ENCODE data around the gene REN. TPM values are rescaled to one million over a fixed set of nuclear protein-coding genes. Genes with fewer than 3 reads are reported as not detected.

The REN gene
- total RNA-seq, 1 donor from 2014 or later = not detected

- Histone ChIP-seq H3K4me1 (peaks cover 12% of the 10 kb centered on the region), H3K9me3 (replicated peaks) (no peaks in the 10 kb centered on the region), H3K36me3 (no peaks in the 10 kb centered on the region), H3K4me3 (peak overlapping the region; percentile 50), H3K27me3 (ENCODE audit: low read depth) (peaks cover 65% of the 10 kb centered on the region), H3K27ac (replicated peaks) (no peak overlapping the region)
- no peak for TF ChIP-seq CTCF (IDR thresholded peaks at IDR 0.05; ENCODE audit: borderline replicate concordance)
- intact Hi-C loops (cut with micrococcal nuclease) = no loop called here
- no peak for DNase-seq
These were observed 24.4 kb upstream of the REN start for GRCh38 chr1:204190212-204191211.

- Histone ChIP-seq H3K4me1 (peaks cover 12% of the 10 kb centered on the region), H3K4me3 (no peak overlapping the region), H3K36me3 (no peaks in the 10 kb centered on the region), H3K27ac (replicated peaks) (no peak overlapping the region), H3K9me3 (replicated peaks) (no peaks in the 10 kb centered on the region), H3K27me3 (ENCODE audit: low read depth) (peaks cover 66% of the 10 kb centered on the region)
- TF ChIP-seq CTCF (IDR thresholded peaks at IDR 0.05; ENCODE audit: borderline replicate concordance) = no peak
- intact Hi-C loops (cut with micrococcal nuclease) = no loop called here
- no peak for DNase-seq
These were observed 23.0 kb upstream of the REN start for GRCh38 chr1:204188959-204189639.

- no peaks in the 10 kb centered on the region for H3K9me3 ChIP-seq (replicated peaks)
- no peak for TF ChIP-seq CTCF (IDR thresholded peaks at IDR 0.05; ENCODE audit: borderline replicate concordance)
- no peak overlapping the region for H3K27ac ChIP-seq (replicated peaks)
- H3K27me3 ChIP-seq (ENCODE audit: low read depth) = peaks cover 54% of the 10 kb centered on the region
- H3K4me1 ChIP-seq = peaks cover 12% of the 10 kb centered on the region
- no peaks in the 10 kb centered on the region for H3K36me3 ChIP-seq
- no peak overlapping the region for H3K4me3 ChIP-seq
- intact Hi-C loops (cut with micrococcal nuclease) = no loop called here
- no peak for DNase-seq
These were observed 20.5 kb upstream of the REN start for GRCh38 chr1:204186597-204186996.

GRCh38 chr1:204181116-204181515, 15.0 kb upstream of the REN start:
- H3K9me3 ChIP-seq (replicated peaks) = no peaks in the 10 kb centered on the region
- DNase-seq = no peak
- peaks cover 40% of the 10 kb centered on the region for H3K27me3 ChIP-seq (ENCODE audit: low read depth)
- intact Hi-C loops (cut with micrococcal nuclease) = no loop called here
- no peak overlapping the region for H3K4me3 ChIP-seq
- H3K4me1 ChIP-seq = no peaks in the 10 kb centered on the region
- no peak overlapping the region for H3K27ac ChIP-seq (replicated peaks)
- H3K36me3 ChIP-seq = no peaks in the 10 kb centered on the region
- TF ChIP-seq CTCF (IDR thresholded peaks at IDR 0.05; ENCODE audit: borderline replicate concordance) = no peak

GRCh38 chr1:204180133-204180532, 14.0 kb upstream of the REN start:
- no peak overlapping the region for H3K27ac ChIP-seq (replicated peaks)
- H3K4me3 ChIP-seq = no peak overlapping the region
- peaks cover 44% of the 10 kb centered on the region for H3K27me3 ChIP-seq (ENCODE audit: low read depth)
- H3K36me3 ChIP-seq = no peaks in the 10 kb centered on the region
- TF ChIP-seq CTCF (IDR thresholded peaks at IDR 0.05; ENCODE audit: borderline replicate concordance) = no peak
- intact Hi-C loops (cut with micrococcal nuclease) = no loop called here
- no peak for DNase-seq
- H3K4me1 ChIP-seq = no peaks in the 10 kb centered on the region
- H3K9me3 ChIP-seq (replicated peaks) = no peaks in the 10 kb centered on the region
